Esophagus mucosa (tissue), 1 donor: Measurements from ENCODE around the gene DTX3. TPM values are rescaled to one million over a fixed set of nuclear protein-coding genes. Genes with fewer than 3 reads are reported as not detected.
"Not testable (repeated sequence)": the region's sequence is repeated elsewhere in the genome, so short reads cannot be mapped to it uniquely, and the experiment has no call there.

Source experiments
- ATAC-seq: fragments of 200-7000 bp; cut with Tn5 transposase; one replicate; pipeline ENCODE4 v1.9.1; 2020
- total RNA-seq: library from RNA; stranded (reverse); gene quantifications from one replicate; pipeline ENCODE4 v1.2.4, GENCODE V29; 2023
- donor health status: DM: yes; HTN: yes; CAD: no.

The DTX3 gene
- total RNA-seq, 1 donor from 2014 or later: 4.1 TPM

GRCh38 chr12:57583008-57583831 lies 21.4 kb upstream of the DTX3 start:
- peak; percentile 87 for ATAC-seq

- ATAC-seq: no peak
Measured at GRCh38 chr12:57584050-57584449, 20.6 kb upstream of the DTX3 start.

GRCh38 chr12:57584690-57585089 lies 19.9 kb upstream of the DTX3 start:
- no peak for ATAC-seq

DNA sequence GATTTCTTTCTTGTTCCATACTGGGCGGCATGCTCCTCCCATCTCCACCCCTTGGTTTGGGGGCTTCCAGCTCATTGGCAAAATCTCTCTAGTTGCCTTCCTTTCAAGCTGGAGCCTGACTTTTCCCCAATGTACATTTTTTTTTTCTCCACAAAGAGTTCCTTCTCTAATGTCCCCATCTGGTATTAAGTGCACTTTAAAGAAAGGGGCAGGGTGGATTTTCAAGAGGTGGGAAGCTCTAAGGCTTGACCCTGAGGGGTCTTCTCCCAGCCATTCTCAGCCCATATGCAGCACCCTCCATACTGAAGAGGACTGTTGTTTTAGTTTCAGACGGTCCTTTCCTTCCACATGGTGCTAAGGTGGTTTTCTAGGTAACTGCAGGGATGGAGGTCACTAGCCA lies 19.5 kb upstream of the DTX3 start:
- ATAC-seq: no peak

- no peak for ATAC-seq
Measured at GRCh38 chr12:57586128-57586527, 18.5 kb upstream of the DTX3 start.

DNA sequence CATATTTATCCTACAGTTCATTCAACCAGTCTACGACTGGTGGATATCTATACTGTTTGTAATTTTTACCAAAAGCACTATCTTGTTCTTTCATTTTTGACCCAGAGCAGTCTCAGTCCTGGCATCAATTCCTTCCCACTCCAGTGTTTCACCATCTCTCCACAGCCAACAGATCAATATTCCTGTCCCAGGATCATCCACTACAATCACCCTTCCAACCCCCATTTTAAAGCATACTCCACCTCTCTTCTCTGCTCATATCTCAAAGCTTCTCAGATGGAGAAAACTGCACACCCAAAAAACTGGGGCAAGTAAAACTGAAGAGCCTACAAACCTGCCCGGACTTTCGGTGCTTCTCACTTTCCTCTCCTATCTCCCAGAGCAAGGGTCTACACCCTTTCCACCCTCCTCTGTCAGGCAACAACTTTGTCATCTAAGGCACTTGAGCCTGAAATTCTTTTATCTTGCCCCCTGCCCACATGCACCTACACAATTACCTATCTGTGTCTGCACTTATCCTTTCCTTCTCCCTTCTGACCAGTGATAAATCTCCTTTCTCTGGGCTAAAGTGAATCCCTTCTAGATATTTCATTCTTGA lies 17.7 kb upstream of the DTX3 start:
- no peak for ATAC-seq

DNA sequence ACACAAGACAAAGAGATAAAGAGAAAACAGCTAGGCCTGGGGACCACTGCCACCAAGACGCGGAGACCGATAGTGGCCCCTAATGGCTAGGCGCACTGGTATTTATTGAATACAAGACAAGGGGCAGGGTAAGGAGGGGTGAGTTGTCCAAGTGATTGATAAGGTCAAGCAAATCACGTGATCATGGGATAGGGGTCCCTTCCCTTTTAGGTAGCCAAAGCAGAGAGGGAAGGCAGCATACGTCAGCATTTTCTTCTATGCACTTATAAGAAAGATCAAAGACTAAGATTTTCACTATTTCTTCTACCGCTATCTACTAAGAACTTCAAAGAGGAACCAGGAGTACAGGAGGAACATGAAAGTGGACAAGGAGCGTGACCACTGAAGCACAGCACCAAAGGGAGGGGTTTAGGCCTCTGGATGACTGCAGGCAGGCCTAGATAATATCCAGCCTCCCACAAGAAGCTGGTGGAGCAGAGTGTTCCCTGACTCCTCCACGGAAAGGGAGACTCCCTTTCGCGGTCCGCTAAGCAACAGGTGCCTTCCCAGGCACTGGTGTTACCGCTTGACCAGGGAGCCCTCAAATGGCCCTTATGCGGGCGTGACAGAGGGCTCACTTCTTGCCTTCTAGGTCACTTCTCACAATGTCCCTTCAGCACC lies 15.5 kb upstream of the DTX3 start:
- not testable (repeated sequence) for ATAC-seq

GRCh38 chr12:57590479-57590863 lies 14.2 kb upstream of the DTX3 start:
- ATAC-seq: no peak

- peak; percentile 98 for ATAC-seq
Measured at GRCh38 chr12:57590864-57591781, 13.5 kb upstream of the DTX3 start, which contains the start of gene PIP4K2C. Gene PIP4K2C (plus strand): TSS chr12:57591192. CDS start chr12:57591290, 98 bp downstream.

DNA sequence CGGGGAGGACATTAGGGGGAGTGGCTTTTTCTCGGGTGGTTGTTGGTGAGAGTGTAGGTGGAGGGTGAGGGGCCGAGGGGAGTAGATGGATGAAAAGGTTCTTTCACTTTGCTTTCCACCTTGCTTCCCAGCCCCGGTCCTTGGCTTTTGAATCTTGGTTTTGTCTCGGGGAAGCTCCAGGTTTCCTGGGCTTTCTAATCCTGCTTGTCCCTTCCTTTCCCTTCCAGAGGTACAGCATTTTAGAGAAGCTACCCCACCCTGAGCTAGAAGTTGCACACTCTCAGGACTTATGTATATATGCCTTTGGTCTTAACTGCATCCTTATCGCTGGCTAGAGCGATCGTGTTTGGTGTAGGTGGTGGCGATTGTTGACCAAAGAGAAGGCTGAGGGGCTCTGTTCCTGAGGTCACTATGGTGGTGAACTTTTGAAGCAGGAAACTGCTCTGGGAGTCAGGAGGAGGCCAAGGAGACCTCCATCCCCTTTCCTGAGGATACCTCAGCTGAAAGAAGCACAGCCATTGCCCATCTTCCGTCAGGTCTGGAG lies 12.8 kb upstream of the DTX3 start:
- no peak for ATAC-seq

DNA sequence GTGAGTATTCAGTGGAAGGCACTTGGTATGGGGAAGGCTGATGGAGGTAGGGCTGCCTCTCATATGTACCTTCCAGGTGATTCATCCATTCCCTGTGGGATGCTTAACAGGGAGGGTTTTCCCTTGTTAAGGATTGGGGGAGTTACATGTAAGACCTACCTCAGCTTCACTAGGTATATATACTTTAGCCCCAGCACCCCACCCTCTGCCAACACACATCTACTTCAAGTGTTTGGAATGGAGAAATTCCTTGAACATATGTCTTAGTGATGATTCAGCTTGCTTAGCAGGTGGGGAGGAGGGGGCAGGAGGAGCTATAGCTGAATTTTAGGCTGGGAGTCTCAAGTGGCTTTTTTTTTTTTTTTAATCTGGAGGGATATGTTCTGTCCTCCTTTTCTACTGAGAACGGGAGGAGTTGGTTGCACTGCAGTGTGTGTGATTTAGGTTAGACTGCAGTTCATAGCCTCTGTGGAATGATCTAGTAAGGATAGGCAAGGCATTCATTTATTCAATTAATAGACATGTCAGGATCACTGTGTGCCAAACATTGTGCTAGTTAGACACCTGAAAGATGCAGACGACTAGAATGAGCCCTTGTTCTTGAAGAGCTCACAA lies 12.0 kb upstream of the DTX3 start:
- ATAC-seq: no peak

DNA sequence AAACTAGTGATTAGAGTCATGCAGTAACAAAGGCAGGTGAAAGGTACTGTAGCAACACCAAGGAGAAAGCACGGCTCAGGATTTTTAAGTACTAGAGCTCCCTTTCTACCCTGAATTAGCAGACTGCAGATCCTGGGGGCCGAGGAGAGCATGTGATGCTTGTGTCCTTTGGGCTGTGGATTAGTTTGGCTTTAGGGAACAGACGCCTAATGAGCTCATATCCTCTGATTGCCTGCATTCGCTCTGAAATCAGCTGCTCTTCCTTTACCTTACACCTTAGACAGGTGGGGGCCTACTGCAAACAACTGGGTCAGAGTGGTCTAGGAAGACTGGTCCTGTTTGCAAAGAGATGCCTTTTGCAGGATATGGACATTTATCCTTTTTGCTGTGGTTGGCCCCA lies 11.4 kb upstream of the DTX3 start:
- no peak for ATAC-seq

DNA sequence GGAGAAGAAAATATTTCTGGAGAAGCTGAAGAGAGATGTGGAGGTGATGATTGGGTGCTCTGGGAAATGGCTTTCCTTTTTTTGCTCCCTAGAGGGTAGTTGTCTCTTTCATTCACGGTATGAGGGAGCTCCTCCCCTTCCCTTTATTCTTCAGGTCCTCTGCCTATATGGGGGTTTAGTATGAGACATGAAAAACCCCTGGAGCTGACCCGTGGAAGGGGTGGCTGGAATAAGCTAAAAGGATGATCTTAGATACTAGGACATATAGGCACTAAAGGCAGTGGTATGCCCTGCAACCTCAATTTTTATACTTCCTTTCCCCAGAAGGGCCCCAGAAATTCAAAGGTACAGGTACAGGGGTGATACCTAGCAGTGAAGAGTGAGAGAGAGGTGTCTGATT lies 4.2 kb upstream of the DTX3 start:
- ATAC-seq: no peak

DNA sequence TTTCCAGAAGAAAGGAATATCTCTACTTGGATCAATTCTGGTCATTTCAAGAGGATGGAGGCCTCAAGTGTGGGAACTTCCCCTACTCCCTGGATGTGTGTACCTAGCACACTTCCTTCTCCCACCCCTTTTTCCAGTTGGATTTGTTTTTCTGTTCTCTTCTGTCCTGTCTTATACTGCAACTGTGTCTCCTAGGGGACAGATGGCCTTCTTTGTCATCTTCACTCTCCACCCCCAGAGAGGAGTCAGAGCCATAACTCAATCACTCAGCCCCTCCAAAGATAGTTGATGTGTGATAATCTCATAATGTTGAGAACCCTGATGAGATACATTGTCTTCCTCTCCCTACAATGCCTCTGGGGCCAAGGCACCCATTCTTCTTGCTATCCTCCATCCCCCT lies 2.1 kb upstream of the DTX3 start:
- ATAC-seq: no peak

GRCh38 chr12:57603324-57603723 lies 1.3 kb upstream of the DTX3 start:
- ATAC-seq: no peak

- ATAC-seq: no peak
Measured at GRCh38 chr12:57603815-57604453, 690 bp upstream of the DTX3 start.

DNA sequence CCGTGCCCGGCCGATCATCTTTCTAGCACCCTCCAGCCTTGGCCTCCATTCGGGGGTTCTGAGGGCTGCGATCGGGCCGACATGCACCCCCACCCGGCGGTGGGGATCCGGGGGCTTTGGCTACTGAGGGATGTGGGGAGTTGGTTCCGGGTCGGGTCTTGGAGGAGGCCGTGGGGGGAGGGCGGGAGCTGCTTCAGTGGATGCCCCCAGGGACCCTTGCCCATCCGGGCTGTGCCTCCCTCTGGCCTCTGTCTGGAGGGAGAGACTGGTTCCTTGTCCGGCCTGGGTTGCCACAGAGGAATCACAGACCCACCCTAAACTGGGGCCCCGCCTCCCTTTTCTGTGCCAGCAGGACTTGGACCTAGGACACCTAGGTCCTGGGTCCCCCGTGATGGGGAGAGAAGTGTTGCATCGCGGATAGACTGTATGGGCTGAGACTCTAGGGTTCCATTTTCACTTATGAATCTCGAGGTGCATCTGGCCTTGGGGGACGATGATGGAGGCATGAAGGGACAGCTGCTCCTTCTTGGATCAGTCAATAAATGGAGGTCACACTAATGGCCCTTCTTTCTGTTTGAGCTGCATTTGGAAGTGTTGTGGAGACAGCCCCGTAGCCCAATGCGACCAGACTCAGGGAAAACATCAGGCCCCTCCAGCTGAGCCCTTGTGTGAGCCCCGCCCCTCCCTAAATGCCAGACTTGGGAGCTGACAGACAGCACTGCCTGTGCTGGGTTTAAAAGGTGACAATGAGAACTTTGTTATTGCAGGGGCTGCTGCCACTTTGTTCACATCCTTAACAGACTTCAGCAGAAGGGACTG lies 577 bp downstream of the DTX3 start:
- peak; percentile 11 for ATAC-seq

- ATAC-seq: no peak
Measured at GRCh38 chr12:57605811-57606311, 1.2 kb downstream of the DTX3 start.

GRCh38 chr12:57606399-57606798 lies 1.8 kb downstream of the DTX3 start:
- ATAC-seq: no peak

DNA sequence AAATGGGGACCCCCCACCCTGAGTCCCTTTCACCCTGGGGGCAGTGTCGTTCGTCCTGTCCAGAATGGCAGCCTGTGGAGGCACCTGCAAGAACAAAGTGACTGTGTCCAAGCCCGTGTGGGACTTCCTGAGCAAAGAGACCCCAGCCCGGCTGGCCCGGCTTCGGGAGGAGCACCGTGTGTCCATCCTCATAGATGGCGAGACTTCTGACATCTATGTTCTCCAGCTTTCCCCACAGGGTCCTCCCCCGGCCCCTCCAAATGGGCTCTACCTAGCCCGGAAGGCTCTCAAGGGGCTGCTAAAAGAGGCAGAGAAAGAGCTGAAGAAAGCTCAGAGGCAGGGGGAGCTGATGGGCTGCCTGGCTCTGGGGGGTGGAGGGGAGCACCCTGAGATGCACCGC lies 2.2 kb downstream of the DTX3 start:
- no peak for ATAC-seq
